HG02943 (cell line): Measurements from ENCODE around the gene CHKA.

ENCODE experiments used
- ATAC-seq: cut with Tn5 transposase; IDR thresholded peaks from one replicate; pipeline ENCODE4 v1.9.1; 2021; ENCODE audit warnings: mild to moderate bottlenecking, low read depth, moderate library complexity; ENCODE audit not compliant: unreplicated experiment

CHKA gene

GRCh38 chr11:68007498-68008380, 113.4 kb downstream of the CHKA start:
- ATAC-seq: no peak

- no peak for ATAC-seq
These were observed 114.5 kb downstream of the CHKA start for GRCh38 chr11:68006606-68007166.

GRCh38 chr11:68004551-68005335, 116.4 kb downstream of the CHKA start:
- no peak for ATAC-seq

GRCh38 chr11:68003846-68004550, 117.2 kb downstream of the CHKA start, which contains the start of gene UNC93B1:
UNC93B1 (minus strand) TSS chr11:68004097; CDS start chr11:68004043, 54 bp downstream.
- ATAC-seq: no peak

GRCh38 chr11:68002938-68003845, 118.0 kb downstream of the CHKA start:
- no peak for ATAC-seq
